SJCRH30 (cell line): ENCODE results near the gene STK35. TPM values are rescaled to one million over a fixed set of nuclear protein-coding genes. Genes with fewer than 3 reads are reported as not detected.

Source experiments
- DNase-seq, 2 experiments: peaks; one replicate each; pipeline ENCODE4 v3.0.0-alpha.2; 2015 to 2020
- H3K27ac ChIP-seq: fragments of 250-450 bp; sonication (Bioruptor Pico); 2 replicates; pipeline ENCODE4 v1.5.1; 2020; ENCODE audit warnings: mild to moderate bottlenecking, moderate library complexity
- H3K27me3 ChIP-seq: fragments of 250-450 bp; sonication (Bioruptor Pico); 2 replicates; pipeline ENCODE4 v1.5.1; 2020; ENCODE audit warnings: mild to moderate bottlenecking, moderate library complexity
- H3K36me3 ChIP-seq: fragments of 250-450 bp; sonication (Bioruptor Pico); 2 replicates; pipeline ENCODE4 v1.5.1; 2020; ENCODE audit warnings: mild to moderate bottlenecking, moderate library complexity
- H3K4me1 ChIP-seq: fragments of 250-450 bp; sonication (Bioruptor Pico); 2 replicates; pipeline ENCODE4 v1.5.1; 2020; ENCODE audit warnings: mild to moderate bottlenecking, moderate library complexity
- H3K4me3 ChIP-seq: fragments of 250-450 bp; sonication (Bioruptor Pico); 2 replicates; pipeline ENCODE4 v1.5.1; 2020; ENCODE audit warnings: mild to moderate bottlenecking, moderate library complexity
- H3K9me3 ChIP-seq: fragments of 250-450 bp; sonication (Bioruptor Pico); replicated peaks from 2 replicates; pipeline ENCODE4 v1.5.1; 2020; ENCODE audit warnings: mild to moderate bottlenecking, moderate library complexity
- total RNA-seq: library from RNA; depleted of rRNA; stranded (reverse); fragments of >200 nt; shearing (Covaris generic); gene quantifications from 2 replicates; pipeline ENCODE4 v1.2.3, GENCODE V29; 2014

STK35 gene
- total RNA-seq, 1 experiment from 2014 or later: 19.1 TPM

- no peak overlapping the region for H3K4me3 ChIP-seq
- no peak for DNase-seq
These were observed 50.7 kb downstream of the STK35 start for GRCh38 chr20:2152317-2152716.

GRCh38 chr20:2153326-2153725, 51.7 kb downstream of the STK35 start:
- Histone ChIP-seq H3K36me3 (no peaks in the 10 kb centered on the region), H3K4me1 (no peaks in the 10 kb centered on the region), H3K4me3 (no peak overlapping the region), H3K27ac (no peak overlapping the region), H3K27me3 (no peaks in the 10 kb centered on the region), H3K9me3 (no peaks in the 10 kb centered on the region)
- DNase-seq: no peak

More at GRCh38 chr20:2152317-2152716, 50.7 kb downstream of the STK35 start:
- Histone ChIP-seq H3K27ac (no peak overlapping the region), H3K27me3 (no peaks in the 10 kb centered on the region), H3K4me1 (no peaks in the 10 kb centered on the region), H3K9me3 (no peaks in the 10 kb centered on the region), H3K36me3 (no peaks in the 10 kb centered on the region)

GRCh38 chr20:2156224-2156623, 54.6 kb downstream of the STK35 start:
- H3K27ac ChIP-seq: no peak overlapping the region
- no peaks in the 10 kb centered on the region for H3K4me1 ChIP-seq
- DNase-seq: no peak
- no peaks in the 10 kb centered on the region for H3K36me3 ChIP-seq
- H3K27me3 ChIP-seq: no peaks in the 10 kb centered on the region
- no peaks in the 10 kb centered on the region for H3K9me3 ChIP-seq
- H3K4me3 ChIP-seq: no peak overlapping the region

GRCh38 chr20:2156666-2157624, 55.3 kb downstream of the STK35 start:
- Histone ChIP-seq H3K4me3 (no peak overlapping the region), H3K27ac (no peak overlapping the region), H3K4me1 (no peaks in the 10 kb centered on the region), H3K9me3 (no peaks in the 10 kb centered on the region), H3K36me3 (no peaks in the 10 kb centered on the region), H3K27me3 (no peaks in the 10 kb centered on the region)
- DNase-seq: no peak

- H3K4me3 ChIP-seq: no peak overlapping the region
- no peaks in the 10 kb centered on the region for H3K36me3 ChIP-seq
- no peaks in the 10 kb centered on the region for H3K9me3 ChIP-seq
- no peak overlapping the region for H3K27ac ChIP-seq
- no peak for DNase-seq
- H3K4me1 ChIP-seq: no peaks in the 10 kb centered on the region
- no peaks in the 10 kb centered on the region for H3K27me3 ChIP-seq
These were observed 60.6 kb downstream of the STK35 start for GRCh38 chr20:2162125-2162822.

- H3K4me1 ChIP-seq: no peaks in the 10 kb centered on the region
- no peaks in the 10 kb centered on the region for H3K9me3 ChIP-seq
- no peak overlapping the region for H3K4me3 ChIP-seq
- no peaks in the 10 kb centered on the region for H3K27me3 ChIP-seq
- no peak for DNase-seq
- no peak overlapping the region for H3K27ac ChIP-seq
- no peaks in the 10 kb centered on the region for H3K36me3 ChIP-seq
These were observed 61.2 kb downstream of the STK35 start for GRCh38 chr20:2162823-2163166.

- H3K9me3 ChIP-seq: no peaks in the 10 kb centered on the region
- H3K4me1 ChIP-seq: no peaks in the 10 kb centered on the region
- H3K27ac ChIP-seq: no peak overlapping the region
- H3K4me3 ChIP-seq: no peak overlapping the region
- no peaks in the 10 kb centered on the region for H3K27me3 ChIP-seq
- no peaks in the 10 kb centered on the region for H3K36me3 ChIP-seq
- no peak for DNase-seq
These were observed 61.7 kb downstream of the STK35 start for GRCh38 chr20:2163312-2163711.

- no peak overlapping the region for H3K4me3 ChIP-seq
- H3K27ac ChIP-seq: no peak overlapping the region
- no peaks in the 10 kb centered on the region for H3K27me3 ChIP-seq
- no peaks in the 10 kb centered on the region for H3K9me3 ChIP-seq
- DNase-seq: no peak
- no peaks in the 10 kb centered on the region for H3K36me3 ChIP-seq
- no peaks in the 10 kb centered on the region for H3K4me1 ChIP-seq
These were observed 62.1 kb downstream of the STK35 start for GRCh38 chr20:2163757-2164156.

GRCh38 chr20:2164421-2164820, 62.8 kb downstream of the STK35 start:
- no peaks in the 10 kb centered on the region for H3K4me1 ChIP-seq
- H3K36me3 ChIP-seq: no peaks in the 10 kb centered on the region
- no peak for DNase-seq
- H3K9me3 ChIP-seq: no peaks in the 10 kb centered on the region
- H3K27me3 ChIP-seq: no peaks in the 10 kb centered on the region
- no peak overlapping the region for H3K4me3 ChIP-seq
- H3K27ac ChIP-seq: no peak overlapping the region

- Histone ChIP-seq H3K9me3 (no peaks in the 10 kb centered on the region), H3K36me3 (no peaks in the 10 kb centered on the region), H3K27ac (no peak overlapping the region), H3K4me3 (no peak overlapping the region), H3K4me1 (no peaks in the 10 kb centered on the region), H3K27me3 (no peaks in the 10 kb centered on the region)
- no peak for DNase-seq
These were observed 63.3 kb downstream of the STK35 start for GRCh38 chr20:2164966-2165365.

GRCh38 chr20:2165871-2166270, 64.2 kb downstream of the STK35 start:
- Histone ChIP-seq H3K4me1 (no peaks in the 10 kb centered on the region), H3K27ac (no peak overlapping the region), H3K36me3 (no peaks in the 10 kb centered on the region), H3K4me3 (no peak overlapping the region), H3K9me3 (no peaks in the 10 kb centered on the region), H3K27me3 (no peaks in the 10 kb centered on the region)
- DNase-seq: no peak

- Histone ChIP-seq H3K36me3 (no peaks in the 10 kb centered on the region), H3K9me3 (no peaks in the 10 kb centered on the region), H3K27me3 (no peaks in the 10 kb centered on the region), H3K4me3 (no peak overlapping the region), H3K27ac (no peak overlapping the region), H3K4me1 (no peaks in the 10 kb centered on the region)
- DNase-seq: no peak
These were observed 65.5 kb downstream of the STK35 start for GRCh38 chr20:2167112-2167511.

- H3K36me3 ChIP-seq: no peaks in the 10 kb centered on the region
- DNase-seq: no peak
These were observed 67.3 kb downstream of the STK35 start for GRCh38 chr20:2168946-2169345.

GRCh38 chr20:2169456-2170088, 67.9 kb downstream of the STK35 start:
- Histone ChIP-seq H3K4me1 (no peaks in the 10 kb centered on the region), H3K4me3 (no peak overlapping the region), H3K27ac (no peak overlapping the region), H3K27me3 (no peaks in the 10 kb centered on the region), H3K36me3 (no peaks in the 10 kb centered on the region), H3K9me3 (no peaks in the 10 kb centered on the region)
- no peak for DNase-seq

More at GRCh38 chr20:2168946-2169345, 67.3 kb downstream of the STK35 start:
- Histone ChIP-seq H3K4me1 (no peaks in the 10 kb centered on the region), H3K4me3 (no peak overlapping the region), H3K27me3 (no peaks in the 10 kb centered on the region), H3K9me3 (no peaks in the 10 kb centered on the region), H3K27ac (no peak overlapping the region)

- Histone ChIP-seq H3K36me3 (no peaks in the 10 kb centered on the region), H3K9me3 (no peaks in the 10 kb centered on the region), H3K27me3 (no peaks in the 10 kb centered on the region), H3K4me1 (no peaks in the 10 kb centered on the region), H3K27ac (no peak overlapping the region), H3K4me3 (no peak overlapping the region)
- DNase-seq: no peak
These were observed 68.8 kb downstream of the STK35 start for GRCh38 chr20:2170404-2170803.
